GM19193 (cell line): ENCODE data around the gene NFIA.

Experiments
- POLR2A ChIP-seq: IDR thresholded peaks from 4 replicates; pipeline ENCODE4 v1.6.1; 2011; ENCODE audit not compliant: insufficient read depth, insufficient read length; ENCODE audit errors: extremely low read depth

The NFIA gene

GRCh38 chr1:61082311-61083012 is at the start of gene NFIA:
Gene NFIA, plus strand, starts transcription at chr1:61082561.
- TF ChIP-seq POLR2A, result no peak

- TF ChIP-seq POLR2A, result no peak
These were observed 46.5 kb upstream of the NFIA start for GRCh38 chr1:61035880-61036279.

GRCh38 chr1:61042466-61043009 is 39.8 kb upstream of the NFIA start:
- TF ChIP-seq POLR2A, result no peak

GRCh38 chr1:61043010-61043820 is 39.1 kb upstream of the NFIA start:
- no peak for TF ChIP-seq POLR2A

GRCh38 chr1:61046434-61046833 is 35.9 kb upstream of the NFIA start:
- TF ChIP-seq POLR2A, result no peak

- TF ChIP-seq POLR2A, result no peak
These were observed 35.3 kb upstream of the NFIA start for GRCh38 chr1:61047061-61047460.

GRCh38 chr1:61049850-61050540 is 32.4 kb upstream of the NFIA start:
- TF ChIP-seq POLR2A, result no peak

GRCh38 chr1:61050541-61051442 is 31.6 kb upstream of the NFIA start:
- no peak for TF ChIP-seq POLR2A

- no peak for TF ChIP-seq POLR2A
These were observed 31.0 kb upstream of the NFIA start for GRCh38 chr1:61051443-61051718.

- no peak for TF ChIP-seq POLR2A
These were observed 30.5 kb upstream of the NFIA start for GRCh38 chr1:61051719-61052394.

GRCh38 chr1:61052395-61053225 is 29.8 kb upstream of the NFIA start:
- TF ChIP-seq POLR2A, result no peak

- TF ChIP-seq POLR2A, result no peak
These were observed 29.1 kb upstream of the NFIA start for GRCh38 chr1:61053226-61053711.
